Measurements from ENCODE around the gene SLC35E1. TPM values are rescaled to one million over a fixed set of nuclear protein-coding genes. Genes with fewer than 3 reads are reported as not detected.
"Not testable (repeated sequence)": the region's sequence is repeated elsewhere in the genome, so short reads cannot be mapped to it uniquely, and the experiment has no call there.

The SLC35E1 gene
- total RNA-seq, 1 donor from 2014 or later: 39.7 TPM

- H3K27me3 Mint-ChIP-seq (ENCODE audit: low read depth): no peaks in the 10 kb centered on the region
Measured at GRCh38 chr19:16554776-16555175, 17.4 kb downstream of the SLC35E1 start.

GRCh38 chr19:16551902-16552301, 20.3 kb downstream of the SLC35E1 start:
- H3K4me3 Mint-ChIP-seq; DNase-seq (ENCODE audit: low spot score in 2 of 2, unreplicated experiment in 2 of 2); H3K4me1 Mint-ChIP-seq; H3K27me3 Mint-ChIP-seq (ENCODE audit: low read depth); H3K27ac Mint-ChIP-seq; H3K9me3 Mint-ChIP-seq: not testable (repeated sequence)
- peaks cover 15% of the 10 kb centered on the region for H3K36me3 Mint-ChIP-seq

More at GRCh38 chr19:16554776-16555175, 17.4 kb downstream of the SLC35E1 start:
- peaks cover 1% of the 10 kb centered on the region for H3K4me1 Mint-ChIP-seq
- DNase-seq (ENCODE audit: low spot score in 2 of 2, unreplicated experiment in 2 of 2): no peak
- H3K36me3 Mint-ChIP-seq: peaks cover 21% of the 10 kb centered on the region
- TF ChIP-seq, protein P1, sequence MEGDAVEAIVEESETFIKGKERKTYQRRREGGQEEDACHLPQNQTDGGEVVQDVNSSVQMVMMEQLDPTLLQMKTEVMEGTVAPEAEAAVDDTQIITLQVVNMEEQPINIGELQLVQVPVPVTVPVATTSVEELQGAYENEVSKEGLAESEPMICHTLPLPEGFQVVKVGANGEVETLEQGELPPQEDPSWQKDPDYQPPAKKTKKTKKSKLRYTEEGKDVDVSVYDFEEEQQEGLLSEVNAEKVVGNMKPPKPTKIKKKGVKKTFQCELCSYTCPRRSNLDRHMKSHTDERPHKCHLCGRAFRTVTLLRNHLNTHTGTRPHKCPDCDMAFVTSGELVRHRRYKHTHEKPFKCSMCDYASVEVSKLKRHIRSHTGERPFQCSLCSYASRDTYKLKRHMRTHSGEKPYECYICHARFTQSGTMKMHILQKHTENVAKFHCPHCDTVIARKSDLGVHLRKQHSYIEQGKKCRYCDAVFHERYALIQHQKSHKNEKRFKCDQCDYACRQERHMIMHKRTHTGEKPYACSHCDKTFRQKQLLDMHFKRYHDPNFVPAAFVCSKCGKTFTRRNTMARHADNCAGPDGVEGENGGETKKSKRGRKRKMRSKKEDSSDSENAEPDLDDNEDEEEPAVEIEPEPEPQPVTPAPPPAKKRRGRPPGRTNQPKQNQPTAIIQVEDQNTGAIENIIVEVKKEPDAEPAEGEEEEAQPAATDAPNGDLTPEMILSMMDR (IDR thresholded peaks at IDR 0.05; ENCODE audit: unreplicated experiment): no peak
- H3K9me3 Mint-ChIP-seq: no peaks in the 10 kb centered on the region
- no peak overlapping the region for H3K4me3 Mint-ChIP-seq
- no peak overlapping the region for H3K27ac Mint-ChIP-seq

DNA sequence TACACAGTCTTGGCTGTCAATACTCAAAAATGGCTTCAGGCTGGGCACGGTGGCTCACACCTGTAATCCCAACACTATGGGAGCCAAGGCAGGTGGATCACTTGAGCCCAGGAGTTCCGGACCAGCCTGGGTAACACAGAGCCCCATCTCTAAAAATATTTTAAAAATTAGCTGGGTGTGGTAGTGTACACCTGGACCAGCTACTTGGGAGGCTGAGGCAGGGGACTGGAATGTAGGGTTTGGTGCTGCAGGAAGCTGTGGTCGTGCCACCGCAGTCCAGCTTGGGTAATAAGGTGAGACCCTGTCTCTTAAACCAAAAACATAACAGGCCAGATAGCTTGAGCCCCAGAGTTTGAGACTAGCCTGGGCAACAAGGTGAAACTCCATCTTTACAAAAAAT, 23.3 kb downstream of the SLC35E1 start:
- no peak overlapping the region for H3K27ac Mint-ChIP-seq
- H3K4me1 Mint-ChIP-seq: peaks cover 6% of the 10 kb centered on the region
- peaks cover 4% of the 10 kb centered on the region for H3K36me3 Mint-ChIP-seq
- TF ChIP-seq, protein P1 (IDR thresholded peaks at IDR 0.05; ENCODE audit: unreplicated experiment): no peak
- H3K9me3 Mint-ChIP-seq: no peaks in the 10 kb centered on the region
- H3K27me3 Mint-ChIP-seq (ENCODE audit: low read depth): no peaks in the 10 kb centered on the region
- H3K4me3 Mint-ChIP-seq: no peak overlapping the region
- DNase-seq (ENCODE audit: low spot score in 2 of 2, unreplicated experiment in 2 of 2): no peak

- Mint-ChIP-seq H3K36me3 (peaks cover 6% of the 10 kb centered on the region), H3K27me3 (ENCODE audit: low read depth) (no peaks in the 10 kb centered on the region), H3K27ac (no peak overlapping the region), H3K9me3 (no peaks in the 10 kb centered on the region), H3K4me3 (peak overlapping the region; percentile 8), H3K4me1 (peaks cover 24% of the 10 kb centered on the region)
- DNase-seq (ENCODE audit: low spot score in 2 of 2, unreplicated experiment in 2 of 2): no peak
- TF ChIP-seq, protein P1 (IDR thresholded peaks at IDR 0.05; ENCODE audit: unreplicated experiment): no peak
Measured at GRCh38 chr19:16544473-16545231, 27.6 kb downstream of the SLC35E1 start.

DNA sequence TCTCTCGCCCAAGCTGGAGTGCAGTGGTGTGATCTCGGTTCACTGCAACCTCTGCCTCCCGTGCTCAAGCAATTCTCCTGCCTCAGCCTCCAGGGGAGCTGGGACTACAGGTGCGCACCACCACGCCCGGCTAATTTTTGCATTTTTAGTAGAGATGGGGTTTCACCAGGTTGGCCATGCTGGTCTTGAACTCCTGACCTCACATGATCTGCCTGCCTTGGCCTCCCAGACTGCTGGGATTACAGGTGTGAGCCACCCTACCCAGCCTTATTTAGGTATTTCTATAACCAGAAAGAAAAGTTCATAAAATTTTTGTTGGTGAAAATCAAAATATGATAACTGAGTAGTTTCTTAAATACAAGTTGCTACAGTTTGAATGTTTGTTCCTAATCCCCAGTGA, 28.5 kb downstream of the SLC35E1 start:
- H3K9me3 Mint-ChIP-seq; H3K27me3 Mint-ChIP-seq (ENCODE audit: low read depth); DNase-seq (ENCODE audit: low spot score in 2 of 2, unreplicated experiment in 2 of 2): not testable (repeated sequence)
- Mint-ChIP-seq H3K4me3 (peak overlapping the region; percentile 77), H3K4me1 (peaks cover 26% of the 10 kb centered on the region), H3K27ac (peak overlapping the region; percentile 75), H3K36me3 (peaks cover 12% of the 10 kb centered on the region)

GRCh38 chr19:16542910-16543472, 29.2 kb downstream of the SLC35E1 start:
- no peaks in the 10 kb centered on the region for H3K9me3 Mint-ChIP-seq
- H3K36me3 Mint-ChIP-seq: peaks cover 17% of the 10 kb centered on the region
- peaks cover 26% of the 10 kb centered on the region for H3K4me1 Mint-ChIP-seq
- H3K27ac Mint-ChIP-seq: peak overlapping the region; percentile 89
- TF ChIP-seq, protein P1 (IDR thresholded peaks at IDR 0.05; ENCODE audit: unreplicated experiment): no peak
- H3K27me3 Mint-ChIP-seq (ENCODE audit: low read depth): no peaks in the 10 kb centered on the region
- DNase-seq (ENCODE audit: low spot score in 2 of 2, unreplicated experiment in 2 of 2): no peak
- H3K4me3 Mint-ChIP-seq: peak overlapping the region; percentile 77

All from mesothelial cell of epicardium (in vitro differentiated cells).